GM08714 (cell line): ENCODE results near the gene ERICH4.
"Not testable (repeated sequence)": the region's sequence is repeated elsewhere in the genome, so short reads cannot be mapped to it uniquely, and the experiment has no call there.

Experiments
- H3K4me3 ChIP-seq: fragments of 200-500 bp; sonication (Bioruptor generic); 2 replicates; pipeline ENCODE4 v1.5.1; 2014; ENCODE audit warnings: mild to moderate bottlenecking, low read length, inconsistent platforms
- ZNF274 ChIP-seq: IDR thresholded peaks from 2 replicates; pipeline ENCODE4 v1.6.1; 2012; ENCODE audit warnings: mild to moderate bottlenecking, low read depth, low read length

The ERICH4 gene

DNA sequence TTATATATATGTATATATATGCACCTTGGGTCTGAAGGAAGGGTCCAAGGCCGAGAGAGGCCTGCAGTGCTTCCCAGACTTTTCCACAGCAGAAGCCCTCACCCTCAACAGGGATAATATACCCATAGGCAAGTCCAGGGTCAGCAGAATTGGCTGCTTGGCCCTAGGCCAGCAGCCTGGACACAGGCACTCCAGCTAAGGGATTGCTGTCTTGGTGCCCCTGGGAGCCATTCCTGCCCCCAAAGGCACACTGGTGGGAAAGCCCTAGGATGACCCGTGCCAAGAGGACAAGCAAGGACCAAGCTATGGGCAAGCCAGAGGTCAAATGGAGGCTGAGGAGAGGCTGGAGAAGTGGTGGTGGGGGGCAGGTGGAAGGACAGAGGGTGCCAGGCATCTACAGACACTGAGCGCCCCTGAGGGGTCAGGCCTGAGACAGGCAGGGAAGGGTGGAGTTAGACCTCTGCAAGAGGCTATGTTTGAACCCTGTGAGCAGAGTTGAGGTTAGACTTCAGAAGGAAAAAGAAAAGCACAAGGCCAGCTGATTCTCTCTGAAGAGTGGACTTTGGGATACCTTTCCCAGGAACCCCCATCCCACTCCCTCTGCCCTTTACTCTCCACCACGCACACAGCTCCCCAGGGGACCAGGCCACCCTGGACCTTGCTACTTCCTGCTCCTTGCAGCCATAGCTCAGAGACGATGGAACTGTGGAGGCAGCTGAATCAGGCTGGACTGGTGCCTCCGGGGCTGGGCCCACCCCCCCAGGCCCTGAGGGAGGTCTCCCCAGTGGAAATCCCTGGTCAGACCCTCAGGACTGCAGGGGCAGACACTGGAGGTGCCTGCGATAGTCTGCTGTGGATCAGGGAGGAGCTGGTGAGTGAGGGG, at the start of gene ERICH4:
TSS of gene ERICH4 (plus strand) at position 684 of the 883 bp plus-strand sequence. CDS start at position 698, 14 bp downstream.
- no peak within 1 kb of the TSS for H3K4me3 ChIP-seq

DNA sequence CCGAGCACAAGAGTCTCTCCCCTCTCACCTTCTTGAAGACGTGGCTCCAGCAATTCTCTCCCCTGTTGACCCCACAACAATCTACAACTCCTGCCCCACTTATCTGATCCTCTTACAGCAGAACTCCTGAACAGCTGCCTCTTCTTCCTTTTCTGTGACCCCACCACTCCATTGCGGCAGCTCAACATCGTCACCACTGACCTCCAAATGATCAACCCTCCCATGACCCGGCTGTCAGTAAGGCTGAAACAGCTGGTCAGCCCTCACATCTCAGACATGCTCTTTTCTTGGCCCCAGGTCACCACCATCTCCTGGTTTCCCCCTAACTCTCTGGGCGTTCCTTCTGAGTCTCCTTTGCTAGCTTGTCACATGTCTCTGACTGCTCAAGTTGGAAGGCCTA, 47.6 kb upstream of the ERICH4 start:
- no peak overlapping the region for H3K4me3 ChIP-seq
- TF ChIP-seq ZNF274, result no peak

More for the DNA sequence above, at the start of gene ERICH4:
- TF ChIP-seq ZNF274, result no peak

- peak within 1 kb of the TSS; percentile 99 for H3K4me3 ChIP-seq
- TF ChIP-seq ZNF274, result no peak
Observed at GRCh38 chr19:41397086-41398049, 45.6 kb upstream of the ERICH4 start, which contains the start of the genes BCKDHA and EXOSC5. TSS of gene BCKDHA (plus strand) at chr19:41397818. CDS start at chr19:41397828, 10 bp downstream. TSS of gene EXOSC5 (minus strand) at chr19:41397359. CDS start at chr19:41397328, 31 bp downstream.

GRCh38 chr19:41398050-41398418, 44.9 kb upstream of the ERICH4 start:
- TF ChIP-seq ZNF274, result no peak
- peak overlapping the region; percentile 99 for H3K4me3 ChIP-seq

GRCh38 chr19:41398598-41398997, 44.4 kb upstream of the ERICH4 start:
- no peak for TF ChIP-seq ZNF274
- H3K4me3 ChIP-seq, result peak overlapping the region; percentile 99

DNA sequence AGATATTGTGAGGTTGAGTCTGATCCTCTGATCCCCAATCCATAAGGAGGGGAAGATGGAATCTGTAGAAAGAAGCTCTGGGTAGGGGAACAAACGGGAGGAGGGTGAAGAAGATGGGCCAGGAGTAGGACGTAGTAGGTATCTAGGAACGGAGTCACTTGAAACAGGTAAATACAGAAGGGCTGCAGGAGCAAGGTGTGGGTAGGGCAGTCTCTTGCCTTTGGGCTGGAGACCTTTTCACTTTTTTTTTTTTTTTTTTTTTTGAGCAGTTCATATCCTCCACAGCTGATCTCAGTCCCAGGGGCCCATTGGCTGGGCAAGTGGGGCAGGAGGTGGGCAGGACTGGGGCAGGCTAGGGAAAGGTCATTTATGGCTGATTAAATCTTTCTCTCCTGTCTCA, 43.9 kb upstream of the ERICH4 start:
- peak overlapping the region; percentile 99; the same call in 1 of the 2 replicates for H3K4me3 ChIP-seq
- TF ChIP-seq ZNF274, result no peak

DNA sequence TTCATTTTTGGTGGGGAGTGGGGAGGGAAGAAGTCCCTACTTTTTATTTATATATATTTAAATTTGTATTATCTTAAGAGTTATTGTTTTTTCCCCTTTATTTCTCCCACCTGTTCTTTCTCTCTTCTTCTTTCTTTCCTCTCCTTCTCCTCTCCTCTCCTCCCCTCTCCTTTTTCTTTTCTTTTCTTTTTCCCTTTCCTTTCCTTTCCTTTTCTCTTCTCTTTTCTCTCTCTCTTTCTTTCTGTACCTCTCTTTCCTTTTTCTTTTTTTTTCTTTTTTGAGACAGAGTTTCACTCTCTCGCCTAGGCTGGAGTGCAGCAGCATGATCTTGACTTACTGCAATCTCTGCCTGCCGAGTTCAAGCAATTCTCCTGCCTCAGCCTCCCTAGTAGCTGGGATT, 43.4 kb upstream of the ERICH4 start:
- no peak for TF ChIP-seq ZNF274
- no peak overlapping the region for H3K4me3 ChIP-seq

DNA sequence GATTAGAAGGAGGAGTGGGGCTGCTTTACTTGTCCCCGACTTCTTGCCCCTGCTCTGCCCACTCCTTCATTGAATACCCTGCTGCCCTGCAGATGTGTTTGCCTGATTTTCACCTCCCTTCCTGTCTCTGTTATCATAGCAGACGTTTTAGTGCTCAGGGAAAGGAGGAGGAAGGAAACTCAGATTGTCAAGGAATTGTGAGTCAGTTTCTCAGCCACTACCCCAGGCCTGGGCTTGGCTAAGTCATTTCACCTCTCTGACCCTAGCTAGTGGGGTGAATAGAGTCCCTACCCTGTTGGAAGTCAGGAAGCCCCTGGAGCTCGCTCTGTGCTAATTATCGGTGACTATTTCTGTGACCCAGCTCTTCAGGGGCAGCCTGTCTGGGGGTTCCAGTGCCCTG, 41.5 kb upstream of the ERICH4 start:
- no peak for TF ChIP-seq ZNF274
- H3K4me3 ChIP-seq, result no peak overlapping the region

GRCh38 chr19:41402010-41402409, 40.9 kb upstream of the ERICH4 start:
- H3K4me3 ChIP-seq, result no peak overlapping the region
- no peak for TF ChIP-seq ZNF274

DNA sequence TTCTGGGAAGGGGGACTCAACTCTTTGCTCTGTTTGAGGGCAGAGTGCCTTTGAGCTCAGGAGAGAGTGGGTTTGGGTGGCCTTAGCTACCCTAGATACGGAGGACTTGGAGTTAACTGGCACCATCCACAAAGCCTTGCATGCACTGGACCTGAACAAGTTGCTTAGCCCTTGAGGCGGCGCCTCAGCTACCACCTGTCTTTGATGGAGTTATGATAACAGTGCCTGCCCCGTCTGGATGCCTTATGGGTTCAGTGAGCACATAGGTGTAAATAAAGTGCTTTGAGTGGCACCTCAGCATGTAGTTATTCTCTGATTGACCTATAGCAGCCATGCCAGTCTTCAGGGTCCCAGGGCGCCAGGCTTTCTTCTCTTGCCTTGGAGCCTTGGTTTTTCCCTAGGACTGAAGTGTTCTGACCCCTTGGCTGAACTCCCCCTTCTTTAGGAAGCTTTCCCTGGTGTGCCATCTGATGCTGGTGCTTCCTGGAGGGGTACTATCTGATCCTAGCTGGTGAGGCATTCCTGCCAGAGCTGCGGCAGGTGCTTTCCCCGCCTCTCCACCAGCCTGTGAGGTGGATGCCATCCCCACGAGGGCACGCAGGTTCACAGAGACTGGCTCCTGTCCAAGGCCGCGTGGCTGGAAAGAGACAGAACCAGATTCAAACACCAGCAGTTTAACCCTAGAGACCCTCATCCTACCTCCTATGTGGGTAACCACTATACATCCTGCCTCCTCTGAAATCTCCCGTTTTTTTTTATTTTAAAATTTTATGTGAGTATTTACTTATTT, 39.6 kb upstream of the ERICH4 start:
- no peak overlapping the region for H3K4me3 ChIP-seq
- TF ChIP-seq ZNF274, result no peak

DNA sequence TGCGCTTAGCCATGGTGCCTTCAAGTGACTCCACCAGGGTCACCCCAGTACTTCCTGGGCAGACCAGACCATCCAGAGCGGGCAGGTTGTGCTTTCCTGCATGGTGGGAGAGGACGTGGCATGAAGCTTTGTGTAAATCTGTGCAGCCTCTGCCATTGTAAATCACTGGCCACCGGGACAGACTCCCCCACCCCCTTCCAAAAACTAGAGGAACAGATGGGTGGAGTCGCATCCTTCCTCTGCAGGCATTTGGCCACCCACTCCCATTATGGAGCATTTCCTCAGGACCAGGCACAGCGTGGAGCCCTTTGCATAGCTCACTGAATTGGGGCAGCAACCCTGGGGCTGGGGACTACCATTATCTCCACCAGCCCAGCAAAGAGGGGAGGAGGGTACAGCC, 37.2 kb upstream of the ERICH4 start:
- no peak for TF ChIP-seq ZNF274
- H3K4me3 ChIP-seq, result no peak overlapping the region

GRCh38 chr19:41407271-41407670, 35.7 kb upstream of the ERICH4 start:
- no peak for TF ChIP-seq ZNF274
- no peak overlapping the region for H3K4me3 ChIP-seq

GRCh38 chr19:41408256-41408655, 34.7 kb upstream of the ERICH4 start:
- no peak overlapping the region for H3K4me3 ChIP-seq
- no peak for TF ChIP-seq ZNF274

- H3K4me3 ChIP-seq, result not testable (repeated sequence)
Observed at GRCh38 chr19:41408846-41409245, 34.1 kb upstream of the ERICH4 start.
